Spleen (tissue), 11 donors: Measurements from ENCODE around the gene ARHGAP25. TPM values are rescaled to one million over a fixed set of nuclear protein-coding genes. Genes with fewer than 3 reads are reported as not detected.

Experiments used
- DNase-seq: peaks from one replicate; pipeline ENCODE4 v3.0.0-alpha.2; 2020
- H3K27ac ChIP-seq, 8 donors: fragments of 200-600 bp; sonication (generic) in 7 of 8; 1 replicate in 4 of 8; 2 replicates in 4 of 8; pipeline versions ENCODE4 v1.5.0 to v1.8.0; 2016 to 2021; ENCODE audit warnings: inconsistent platforms in 4 of 8, mild to moderate bottlenecking in 4 of 8, moderate library complexity in 1 of 8
- H3K27me3 ChIP-seq, 7 donors: fragments of 200-600 bp; sonication (generic) in 6 of 7; replicated peaks in 1 of 7; 1 replicate in 4 of 7; 2 replicates in 3 of 7; pipeline versions ENCODE4 v1.5.0 to v1.8.0; 2016 to 2021; ENCODE audit warnings: inconsistent platforms in 3 of 7, mild to moderate bottlenecking in 1 of 7
- H3K36me3 ChIP-seq, 6 donors: fragments of 200-600 bp; sonication (generic) in 5 of 6; 1 replicate in 4 of 6; 2 replicates in 2 of 6; pipeline versions ENCODE4 v1.5.0 to v1.8.0; 2016 to 2021; ENCODE audit warnings: inconsistent platforms in 2 of 6
- H3K4me1 ChIP-seq, 6 donors: fragments of 200-600 bp; sonication (generic) in 5 of 6; 1 replicate in 3 of 6; 2 replicates in 3 of 6; pipeline versions ENCODE4 v1.5.0 to v1.8.0; 2016 to 2021; ENCODE audit warnings: inconsistent platforms in 3 of 6
- H3K4me3 ChIP-seq, 8 donors: fragments of 200-600 bp; sonication (generic) in 7 of 8; 1 replicate in 4 of 8; 2 replicates in 4 of 8; pipeline versions ENCODE4 v1.5.0 to v1.8.0; 2016 to 2021; ENCODE audit warnings: inconsistent platforms in 4 of 8, mild to moderate bottlenecking in 4 of 8, moderate library complexity in 2 of 8
- H3K9me3 ChIP-seq, 8 donors: fragments of 200-600 bp; sonication (generic) in 7 of 8; 1 replicate in 4 of 8; 2 replicates in 4 of 8; pipeline versions ENCODE4 v1.5.0 to v1.8.0; 2016 to 2021; ENCODE audit warnings: inconsistent platforms in 4 of 8
- POLR2A ChIP-seq, 3 donors: fragments of 450-650 bp; IDR thresholded peaks; one replicate each; pipeline ENCODE4 v1.5.1; 2017; ENCODE audit warnings: antibody characterized with exemption in 3 of 3, mild to moderate bottlenecking in 1 of 3
- POLR2AphosphoS5 ChIP-seq, 3 donors: sonication (generic); formaldehyde crosslinking; IDR thresholded peaks; one replicate each; pipeline ENCODE4 v1.5.1; 2017; ENCODE audit warnings: antibody characterized with exemption in 3 of 3
- WGBS, 5 donors: extraction: QIAGEN DNeasy Blood & Tissue Kit in 3 of 5; methylation state at CpG; one replicate each; pipeline versions ENCODE4 v1.1.5 to v1.1.7; 2013 to 2018; 5-methylcytosine and 5-hydroxymethylcytosine counted together
- intact Hi-C: fragments of 100-400 bp; cut with DNase I; formaldehyde crosslinking; loops from one replicate; pipeline ENCODE4 v1.15.0; 2023; ENCODE audit warnings: low total_unique reads
- polyA plus RNA-seq, 3 donors: library from polyadenylated mRNA; stranded (reverse); fragments of 200-250 nt; gene quantifications; one replicate each; pipeline ENCODE4 v1.2.1, GENCODE V29; 2013
- total RNA-seq, 7 donors: library from RNA; depleted of rRNA in 3 of 7; stranded (reverse); fragments of >200 nt in 3 of 7; fragmentation: NEBNext Ultra II Directional in 4 of 7; extraction: Animal tissue kit (Norgen Biotek cat#: 25700) in 4 of 7; gene quantifications; one replicate each; pipeline versions ENCODE4 v1.1.0 to v1.2.1, GENCODE V29; 2016 to 2021
- TF ChIP-seq, protein P1 (sequence below), 11 experiments: fragments of 200-600 bp in 7 of 11; fragments of 450-650 bp in 4 of 11; sonication (generic) in 4 of 11; IDR thresholded peaks in 8 of 11; conservative IDR thresholded peaks in 3 of 11; 1 replicate in 7 of 11; 2 replicates in 4 of 11; pipeline versions ENCODE4 v1.4.0 to v1.8.0; 2016 to 2021; ENCODE audit warnings: antibody characterized with exemption in 11 of 11, inconsistent platforms in 4 of 11, mild to moderate bottlenecking in 1 of 11
- donor health status: healthy with polysubstance abuse.
- donor health status: DM: no; HTN: no; CAD: no; lungs with moderate emphysema.
- donor health status: DM: no; HTN: no; CAD: no.
- donor health status: Bipolar disorder and iron deficiency.
- donor health status: healthy.
- donor health status: DM: no; HTN: no; CAD: no.
- donor health status: DM: yes; HTN: yes; CAD: no.

Gene ARHGAP25
- total and polyA plus RNA-seq, 10 donors: 72.0 to 173 (median 130) TPM

GRCh38 chr2:68764806-68765311 lies 30.2 kb downstream of the ARHGAP25 start:
- DNase-seq: no peak
- no peak for TF ChIP-seq POLR2AphosphoS5 (IDR thresholded peaks at IDR 0.05)
- TF ChIP-seq, protein P1, sequence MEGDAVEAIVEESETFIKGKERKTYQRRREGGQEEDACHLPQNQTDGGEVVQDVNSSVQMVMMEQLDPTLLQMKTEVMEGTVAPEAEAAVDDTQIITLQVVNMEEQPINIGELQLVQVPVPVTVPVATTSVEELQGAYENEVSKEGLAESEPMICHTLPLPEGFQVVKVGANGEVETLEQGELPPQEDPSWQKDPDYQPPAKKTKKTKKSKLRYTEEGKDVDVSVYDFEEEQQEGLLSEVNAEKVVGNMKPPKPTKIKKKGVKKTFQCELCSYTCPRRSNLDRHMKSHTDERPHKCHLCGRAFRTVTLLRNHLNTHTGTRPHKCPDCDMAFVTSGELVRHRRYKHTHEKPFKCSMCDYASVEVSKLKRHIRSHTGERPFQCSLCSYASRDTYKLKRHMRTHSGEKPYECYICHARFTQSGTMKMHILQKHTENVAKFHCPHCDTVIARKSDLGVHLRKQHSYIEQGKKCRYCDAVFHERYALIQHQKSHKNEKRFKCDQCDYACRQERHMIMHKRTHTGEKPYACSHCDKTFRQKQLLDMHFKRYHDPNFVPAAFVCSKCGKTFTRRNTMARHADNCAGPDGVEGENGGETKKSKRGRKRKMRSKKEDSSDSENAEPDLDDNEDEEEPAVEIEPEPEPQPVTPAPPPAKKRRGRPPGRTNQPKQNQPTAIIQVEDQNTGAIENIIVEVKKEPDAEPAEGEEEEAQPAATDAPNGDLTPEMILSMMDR (IDR thresholded peaks at IDR 0.05 in 8 of 11, conservative IDR thresholded peaks at IDR 0.05 in 3 of 11): no peak
- no peak for TF ChIP-seq POLR2A (IDR thresholded peaks at IDR 0.05)
- no peaks in the 10 kb centered on the region for H3K9me3 ChIP-seq
- peak overlapping the region in 3 of 8 donors; percentile 3 to 58 (median 13) for H3K4me3 ChIP-seq
- intact Hi-C loops: no loop called here
- peak overlapping the region; percentile 89 to 98 (median 96) for H3K27ac ChIP-seq
- H3K36me3 ChIP-seq: no peaks in the 10 kb centered on the region
- 57 to 73% (median 65%) methylated on average over 5 of the region's 5 CpGs for WGBS, 5 donors
- H3K27me3 ChIP-seq: no peaks in the 10 kb centered on the region
- H3K4me1 ChIP-seq: peaks cover 79 to 98% (median 89%) of the 10 kb centered on the region in 6 donors

DNA sequence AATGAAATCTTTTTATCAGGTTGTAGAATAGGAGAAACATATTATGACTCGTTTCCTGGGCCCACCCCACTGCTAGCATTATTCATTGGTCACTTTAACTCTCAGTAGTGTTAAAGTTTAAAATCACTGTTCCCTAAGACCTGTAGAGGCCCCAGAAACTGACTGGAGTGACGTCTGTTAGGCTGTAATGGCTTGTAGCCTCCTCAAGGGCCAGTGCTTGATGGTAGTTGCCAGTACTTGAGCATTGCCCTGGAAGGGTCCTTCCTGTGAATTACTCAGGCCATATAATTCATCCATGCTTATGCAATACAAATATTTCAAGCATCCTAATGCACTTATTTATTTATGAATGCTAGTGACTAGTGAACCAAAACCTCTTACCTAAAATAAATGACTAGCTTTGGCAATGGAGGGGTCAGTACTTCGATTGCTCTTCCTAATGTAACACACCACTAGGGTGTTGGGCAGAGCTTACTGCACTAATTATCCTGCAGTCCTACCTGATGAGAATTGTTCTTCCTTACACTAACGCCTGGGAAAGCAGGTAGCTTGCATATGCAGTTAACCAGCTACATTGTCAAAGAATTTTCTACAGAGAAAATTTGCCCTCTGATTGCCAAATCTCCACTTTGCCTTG lies 31.2 kb downstream of the ARHGAP25 start:
- DNase-seq: no peak
- Histone ChIP-seq H3K4me1 (peaks cover 89 to 100% (median 98%) of the 10 kb centered on the region in 6 donors), H3K36me3 (no peaks in the 10 kb centered on the region), H3K27me3 (no peaks in the 10 kb centered on the region), H3K27ac (peak overlapping the region; percentile 89 to 98 (median 96)), H3K9me3 (no peaks in the 10 kb centered on the region), H3K4me3 (peak overlapping the region in 1 of 8 donors; percentile 58)
- WGBS, 5 donors: 30 to 50% (median 38%) methylated on average over 4 of the region's 4 CpGs
- TF ChIP-seq POLR2A (IDR thresholded peaks at IDR 0.05) (no peak), POLR2AphosphoS5 (IDR thresholded peaks at IDR 0.05) (no peak)
- TF ChIP-seq, protein P1 (IDR thresholded peaks at IDR 0.05 in 8 of 11, conservative IDR thresholded peaks at IDR 0.05 in 3 of 11): peak in 1 of 11 experiments; percentile 17
- intact Hi-C loops: no loop called here

DNA sequence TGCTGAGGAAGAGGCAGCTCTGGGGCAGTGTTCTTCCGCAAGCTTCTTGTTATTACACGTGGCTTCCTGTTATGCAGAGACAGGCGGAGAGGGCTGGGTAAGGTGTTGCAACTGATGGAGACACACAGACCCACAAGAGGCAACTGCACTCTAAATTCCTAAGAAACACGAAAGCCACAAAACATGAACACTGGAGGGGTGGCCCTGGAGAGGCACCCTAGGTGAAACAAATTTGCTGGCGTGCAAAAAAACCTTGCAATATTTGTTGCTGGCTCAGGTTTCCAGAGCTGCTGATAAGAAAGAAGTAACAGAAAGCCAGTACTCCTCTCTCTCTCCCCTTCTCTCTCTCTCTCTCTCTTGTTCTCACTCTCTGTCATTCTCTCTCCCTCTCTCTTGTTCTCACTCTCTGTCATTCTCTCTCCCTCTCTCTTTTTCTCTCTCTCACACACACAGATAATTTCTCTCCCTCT lies 31.8 kb downstream of the ARHGAP25 start:
- Histone ChIP-seq H3K27ac (peak overlapping the region; percentile 89 to 98 (median 96)), H3K36me3 (no peaks in the 10 kb centered on the region), H3K4me1 (peaks cover 94 to 100% (median 100%) of the 10 kb centered on the region in 6 donors), H3K9me3 (no peaks in the 10 kb centered on the region), H3K27me3 (no peaks in the 10 kb centered on the region), H3K4me3 (peak overlapping the region in 2 of 8 donors; percentile 16 to 58)
- 11 to 19% (median 11%) methylated on average over 5 of the region's 5 CpGs for WGBS, 5 donors
- intact Hi-C loops: no loop called here
- TF ChIP-seq, protein P1 (IDR thresholded peaks at IDR 0.05 in 8 of 11, conservative IDR thresholded peaks at IDR 0.05 in 3 of 11): peak in 2 of 11 experiments; percentile 7 to 9
- peak in 1 of 3 donors; percentile 88 for TF ChIP-seq POLR2AphosphoS5 (IDR thresholded peaks at IDR 0.05)
- TF ChIP-seq POLR2A (IDR thresholded peaks at IDR 0.05): no peak
- DNase-seq: peak; percentile 90
